ENCODE results near the gene MSANTD1. TPM values are rescaled to one million over a fixed set of nuclear protein-coding genes. Genes with fewer than 3 reads are reported as not detected.

The MSANTD1 gene
- total RNA-seq, 1 experiment from 2014 or later: 0.71 TPM

- Histone ChIP-seq H3K4me3 (replicated peaks in 1 of 2; ENCODE audit: low read depth in 1 of 2, low read length in 2 of 2) (no peak overlapping the region), H3K9ac (ENCODE audit: low read length) (no peak overlapping the region), H2AFZ (ENCODE audit: low read depth, low read length, poor library complexity, severe bottlenecking) (no peak overlapping the region), H3K4me2 (ENCODE audit: low read length) (peak overlapping the region; percentile 98), H3K4me1 (ENCODE audit: control insufficient read depth in 1 of 2, insufficient read depth in 2 of 2, low read length in 2 of 2) (peaks cover 14 to 24% of the 10 kb centered on the region in 2 experiments), H3K9me2 (ENCODE audit: insufficient read depth) (no peaks in the 10 kb centered on the region), H3K36me3 (ENCODE audit: control insufficient read depth in 1 of 2, insufficient read depth in 2 of 2, low read length in 2 of 2) (no peaks in the 10 kb centered on the region), H3K27me3 (ENCODE audit: insufficient read depth, low read length) (no peaks in the 10 kb centered on the region), H3K79me2 (ENCODE audit: insufficient read depth, low read length) (peaks cover 6% of the 10 kb centered on the region; the same call in 1 of the 2 replicates), H3K27ac (ENCODE audit: low read depth, low read length) (0 out of 2 replicates have a peak overlapping the region, but pooled peaks have one; percentile 82), H4K20me1 (ENCODE audit: insufficient read depth) (no peaks in the 10 kb centered on the region), H3K9me3 (ENCODE audit: control insufficient read depth in 1 of 2, insufficient read depth in 1 of 2, low read depth in 1 of 2, low read length in 2 of 2) (no peaks in the 10 kb centered on the region)
- RAD21 ChIA-PET (ENCODE audit: low non-redundant PET in 1 of 2, low total read pairs in 2 of 2, uncharacterized antibody in 2 of 2, unreplicated experiment in 2 of 2): no interaction called here
- no peak for TF ChIP-seq ZFX (IDR thresholded peaks at IDR 0.05)
- TF ChIP-seq SP1 (IDR thresholded peaks at IDR 0.05; ENCODE audit: low read depth): no peak
- TF ChIP-seq YY1 (IDR thresholded peaks at IDR 0.05; ENCODE audit: extremely low read depth, insufficient replicate concordance, low read depth, low read length): no peak
- TF ChIP-seq FOSL1 (IDR thresholded peaks at IDR 0.05; ENCODE audit: low read depth): no peak
- TF ChIP-seq JUND (IDR thresholded peaks at IDR 0.05): no peak
- TF ChIP-seq ZBTB33 (IDR thresholded peaks at IDR 0.05; ENCODE audit: extremely low read depth, insufficient replicate concordance, low read length): no peak
- no peak for TF ChIP-seq CEBPB (IDR thresholded peaks at IDR 0.05; ENCODE audit: low read depth)
- TF ChIP-seq EZH2phosphoT487 (IDR thresholded peaks at IDR 0.05; ENCODE audit: borderline replicate concordance): no peak
- TF ChIP-seq POLR2A (IDR thresholded peaks at IDR 0.05; ENCODE audit: borderline replicate concordance, extremely low read depth, insufficient read depth, insufficient read length): no peak
- no peak for TF ChIP-seq CBX3 (IDR thresholded peaks at IDR 0.05; ENCODE audit: low read depth)
- TF ChIP-seq ELF1 (IDR thresholded peaks at IDR 0.05; ENCODE audit: borderline replicate concordance, low read depth): no peak
- TF ChIP-seq RAD21 (IDR thresholded peaks at IDR 0.05; ENCODE audit: low read depth): no peak
- TF ChIP-seq TCF7L2 (IDR thresholded peaks at IDR 0.05; ENCODE audit: borderline replicate concordance, extremely low read depth, insufficient read depth, insufficient read length): no peak
- DNase-seq (ENCODE audit: low read depth, low spot score) (no peak), ATAC-seq (no peak)
- POLR2A ChIA-PET: no interaction called here
- CTCF ChIA-PET: no interaction called here
- intact Hi-C loops (cut with micrococcal nuclease): no loop called here
- no TSS peak for BruUV-seq (replicated peaks)
Observed at GRCh38 chr4:3290889-3291321, 41.9 kb downstream of the MSANTD1 start.

Measured in HCT116 (cell line).